G401.6 (cell line): ENCODE data around the gene KNSTRN.

Experiments
- FAIRE-seq: peaks from 2 replicates; lab custom pipeline; 2012; peaks lifted over from hg19 to GRCh38; lab: Jason Lieb, UNC

KNSTRN gene

DNA sequence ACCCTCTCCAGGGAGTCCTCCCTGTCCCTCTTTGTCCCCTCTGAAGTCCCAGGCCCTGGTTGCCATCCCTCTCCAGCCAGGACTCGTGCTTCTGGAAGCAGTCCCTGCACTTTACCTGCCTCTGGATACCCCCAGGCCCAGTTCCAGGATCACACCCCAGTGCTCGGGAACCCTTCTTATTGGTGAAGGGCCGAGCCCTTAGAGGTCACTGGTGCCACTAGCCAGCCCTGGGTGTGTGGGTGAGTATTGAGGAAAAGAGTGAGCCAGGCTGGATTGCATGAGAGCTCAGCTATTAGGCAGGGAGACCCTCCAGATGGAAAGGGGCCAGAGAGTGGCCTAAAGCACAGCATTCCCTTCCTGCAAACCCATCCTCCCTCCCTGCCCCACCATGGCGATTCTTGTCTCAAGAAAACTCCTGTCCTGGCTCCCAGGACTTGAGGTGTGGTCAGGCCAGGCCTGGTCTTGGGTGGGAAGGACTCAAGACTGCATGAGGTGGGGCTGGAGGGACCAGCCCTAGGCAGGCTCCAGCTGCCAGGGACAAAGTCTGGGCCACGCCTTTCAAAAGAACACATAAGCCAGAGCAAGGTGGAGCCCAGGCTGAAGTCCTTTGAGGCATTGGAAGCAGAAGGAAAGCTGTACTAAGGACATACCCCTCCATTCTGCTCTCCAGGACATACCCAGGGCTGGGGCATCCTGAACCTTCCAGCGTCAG lies 36.5 kb upstream of the KNSTRN start:
- FAIRE-seq = no peak

DNA sequence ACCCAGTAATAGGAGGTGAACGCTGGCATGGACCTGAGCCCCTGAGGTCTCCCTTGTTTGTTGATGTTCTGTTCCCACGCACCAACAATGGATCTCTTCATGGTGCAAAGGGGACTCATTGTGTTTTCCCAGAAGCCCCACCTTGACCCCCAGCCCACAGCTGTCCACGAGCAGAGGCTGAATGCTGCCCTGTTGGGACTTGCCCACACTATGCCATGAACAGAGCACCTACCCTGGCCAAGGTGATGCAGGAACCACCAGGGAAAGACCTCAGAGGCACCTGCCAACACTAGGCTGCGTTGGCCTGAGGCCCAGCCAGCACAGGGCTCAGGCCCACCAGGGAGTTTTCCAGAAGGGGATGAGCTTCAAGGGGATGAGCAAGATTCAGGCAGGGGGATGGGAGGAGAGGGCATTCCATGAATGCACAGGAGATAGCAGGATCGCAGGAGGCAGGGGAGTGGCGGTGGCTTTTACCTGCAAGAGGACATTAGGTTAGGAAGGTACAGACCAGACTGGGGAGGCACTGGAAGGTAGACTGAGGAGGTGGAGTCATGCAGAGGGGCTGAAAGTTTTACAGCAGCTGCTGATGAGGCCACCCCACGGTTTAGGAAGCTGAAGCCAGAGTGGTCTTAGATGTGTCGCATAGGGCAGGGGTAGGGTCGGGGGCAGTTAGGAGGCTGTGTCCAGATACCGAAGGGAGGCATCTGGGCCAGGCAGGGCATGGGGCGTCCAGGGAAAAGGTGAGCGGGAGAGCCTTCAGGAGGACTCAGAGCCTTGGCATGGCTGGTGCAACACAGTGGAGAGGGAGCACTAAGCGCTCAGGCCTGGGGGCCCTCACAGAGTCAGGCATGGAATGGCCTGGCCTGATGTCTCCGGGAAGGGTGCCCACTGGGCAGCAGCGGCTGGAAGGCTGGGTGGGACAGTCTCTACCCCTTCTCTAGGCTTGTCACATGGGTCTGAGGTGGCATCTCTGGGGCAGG lies 35.7 kb upstream of the KNSTRN start:
- no peak for FAIRE-seq

- FAIRE-seq = no peak
These were observed 34.7 kb upstream of the KNSTRN start for GRCh38 chr15:40347559-40348473.

DNA sequence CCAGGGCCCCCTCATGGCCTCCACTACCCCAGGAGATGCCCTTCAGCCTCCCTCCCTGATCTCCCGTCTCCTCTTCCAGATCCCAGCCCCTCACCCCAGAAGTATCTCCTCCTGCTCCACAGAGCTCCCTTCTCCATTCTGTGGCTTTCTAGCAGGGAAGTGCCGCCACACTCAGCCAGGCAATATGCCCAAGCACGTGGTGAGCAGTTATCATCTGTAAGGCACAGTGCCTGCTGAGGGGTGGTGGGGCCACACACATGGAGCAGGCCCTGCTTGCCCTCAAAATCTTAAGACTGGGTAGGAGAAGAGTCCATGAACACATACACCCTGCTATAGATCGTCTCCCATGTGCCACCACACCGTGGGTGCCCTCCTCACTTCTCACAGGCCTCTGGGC lies 34.0 kb upstream of the KNSTRN start:
- no peak for FAIRE-seq

GRCh38 chr15:40349163-40349562 lies 33.4 kb upstream of the KNSTRN start:
- FAIRE-seq = no peak

DNA sequence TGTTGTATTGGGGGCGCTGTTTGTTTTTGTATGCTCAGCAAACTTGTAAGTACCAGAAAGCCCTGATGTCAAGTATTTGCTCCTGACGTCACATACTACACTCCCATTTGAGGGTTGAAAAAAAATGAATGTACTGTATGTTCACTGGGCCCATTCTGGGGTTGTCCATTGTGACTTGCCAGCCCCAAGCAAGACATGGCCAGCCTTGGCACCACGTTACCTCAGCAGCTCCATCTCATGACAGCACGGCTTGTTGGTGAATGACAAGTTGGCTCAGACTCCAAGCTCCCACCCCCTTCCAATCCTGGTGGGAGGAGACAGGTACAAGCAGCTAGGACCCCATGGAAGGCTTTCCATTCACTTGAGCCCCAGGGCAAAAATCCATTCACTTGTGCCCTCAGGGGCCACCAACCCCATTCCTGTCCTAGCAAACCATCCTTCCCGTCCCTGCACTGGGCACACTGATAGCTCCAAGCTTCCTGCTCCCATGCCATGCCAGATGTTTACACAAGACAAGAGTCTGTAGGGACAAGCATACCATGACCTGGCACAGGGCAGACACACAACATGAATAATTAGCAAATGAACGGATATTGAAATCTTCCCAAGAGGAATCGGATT lies 30.1 kb upstream of the KNSTRN start:
- no peak for FAIRE-seq

- FAIRE-seq = no peak
These were observed 28.8 kb upstream of the KNSTRN start for GRCh38 chr15:40353697-40354096.

DNA sequence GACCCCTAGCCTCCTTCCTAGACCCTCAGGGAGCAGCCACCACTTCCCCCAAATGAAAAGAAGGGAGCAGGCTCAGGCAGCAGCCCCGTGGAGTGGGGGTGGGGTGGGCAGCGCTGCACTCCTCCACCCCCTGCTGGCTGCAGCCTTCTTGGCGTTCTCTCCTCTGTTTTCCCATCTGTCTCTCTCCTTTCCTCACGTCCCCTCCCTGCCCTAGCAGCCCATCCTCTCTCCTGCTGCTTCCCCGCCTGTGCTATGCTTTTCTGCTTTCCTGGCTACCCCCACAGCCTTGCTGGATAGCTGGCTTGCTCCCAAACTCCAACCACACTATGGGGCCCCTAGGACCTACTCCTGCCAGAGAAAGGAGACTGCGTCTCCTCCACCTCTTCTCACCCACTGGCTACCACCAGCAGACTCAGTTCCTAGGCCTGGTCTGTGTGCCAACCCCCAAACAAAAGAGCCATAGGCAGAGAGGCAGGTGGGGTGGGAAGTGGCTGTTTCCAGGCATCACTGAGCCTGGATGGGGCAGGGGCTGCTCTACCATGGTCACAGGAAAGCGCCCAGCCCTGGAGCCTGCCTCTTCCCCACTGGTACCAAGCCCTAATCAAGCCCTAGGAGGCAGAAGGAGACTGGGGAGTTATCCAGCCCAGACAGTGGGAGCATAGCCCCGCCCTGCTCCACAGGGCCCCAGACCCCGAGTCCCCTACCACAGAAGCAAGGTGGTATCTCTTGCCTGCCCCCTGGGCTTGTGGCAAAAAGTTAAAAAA lies 27.9 kb upstream of the KNSTRN start:
- FAIRE-seq = no peak

GRCh38 chr15:40355976-40356585 lies 26.4 kb upstream of the KNSTRN start:
- FAIRE-seq = no peak

DNA sequence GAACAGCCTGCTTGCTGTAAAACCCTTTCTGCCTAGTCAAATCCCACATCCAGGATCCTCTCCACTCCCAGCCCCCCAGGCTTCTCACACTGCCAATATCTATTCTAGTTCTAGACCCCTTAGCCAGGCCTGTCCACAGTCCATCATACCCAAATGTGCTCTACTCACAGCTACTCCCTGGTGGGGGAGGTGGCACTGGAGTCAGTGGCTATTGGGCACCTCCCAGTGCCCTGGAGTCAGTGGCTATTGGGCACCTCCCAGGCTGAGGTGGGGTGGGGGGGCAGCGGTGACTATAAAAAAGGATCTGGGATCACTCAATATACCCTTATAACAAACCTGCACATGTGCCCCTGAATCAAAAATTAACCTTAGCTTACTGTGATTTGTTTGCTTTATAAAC lies 25.3 kb upstream of the KNSTRN start:
- FAIRE-seq = no peak

GRCh38 chr15:40357723-40358470 lies 24.6 kb upstream of the KNSTRN start, which contains the start of gene DISP2:
TSS of gene DISP2 (plus strand) at chr15:40358219. CDS start at chr15:40358322, 103 bp downstream.
- FAIRE-seq = no peak

- FAIRE-seq = no peak
These were observed 23.8 kb upstream of the KNSTRN start for GRCh38 chr15:40358471-40359353.

- no peak for FAIRE-seq
These were observed 22.5 kb upstream of the KNSTRN start for GRCh38 chr15:40360015-40360414.

DNA sequence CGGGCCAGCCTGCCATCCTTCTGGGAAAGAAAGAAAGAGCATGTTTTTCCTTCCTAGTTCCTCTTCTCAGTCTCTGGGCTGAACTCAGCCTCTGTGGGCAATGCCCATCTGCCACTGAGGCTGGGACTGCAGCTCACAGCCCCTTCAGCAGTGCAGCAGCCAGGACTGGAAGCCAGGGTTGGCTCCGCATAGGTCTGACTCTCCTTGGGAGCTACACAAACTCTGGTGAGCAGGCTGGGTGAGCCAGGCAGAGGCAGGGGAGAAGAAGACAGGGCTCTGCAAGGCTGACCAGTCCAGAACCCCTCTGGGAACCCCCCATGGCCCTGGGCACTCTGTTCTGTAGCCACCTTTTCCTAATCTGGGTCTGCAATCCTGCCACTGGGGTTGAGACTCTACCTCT lies 20.9 kb upstream of the KNSTRN start:
- FAIRE-seq = no peak

DNA sequence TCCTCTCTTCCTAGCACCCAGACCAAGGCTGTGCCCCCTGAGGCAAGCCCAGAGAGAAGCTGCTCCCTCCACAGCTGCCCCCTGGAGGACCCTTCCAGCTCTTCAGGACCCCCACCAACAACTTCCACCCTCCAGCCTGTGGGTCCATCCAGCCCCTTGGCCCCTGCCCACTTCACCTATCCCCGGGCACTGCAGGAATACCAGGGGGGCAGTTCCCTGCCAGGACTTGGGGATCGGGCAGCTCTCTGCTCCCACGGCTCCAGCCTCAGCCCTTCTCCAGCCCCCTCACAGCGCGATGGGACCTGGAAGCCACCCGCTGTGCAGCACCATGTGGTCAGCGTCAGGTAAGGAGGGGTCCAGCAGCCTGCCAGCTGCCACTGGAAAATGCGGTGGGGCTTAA lies 18.9 kb upstream of the KNSTRN start:
- FAIRE-seq = no peak

DNA sequence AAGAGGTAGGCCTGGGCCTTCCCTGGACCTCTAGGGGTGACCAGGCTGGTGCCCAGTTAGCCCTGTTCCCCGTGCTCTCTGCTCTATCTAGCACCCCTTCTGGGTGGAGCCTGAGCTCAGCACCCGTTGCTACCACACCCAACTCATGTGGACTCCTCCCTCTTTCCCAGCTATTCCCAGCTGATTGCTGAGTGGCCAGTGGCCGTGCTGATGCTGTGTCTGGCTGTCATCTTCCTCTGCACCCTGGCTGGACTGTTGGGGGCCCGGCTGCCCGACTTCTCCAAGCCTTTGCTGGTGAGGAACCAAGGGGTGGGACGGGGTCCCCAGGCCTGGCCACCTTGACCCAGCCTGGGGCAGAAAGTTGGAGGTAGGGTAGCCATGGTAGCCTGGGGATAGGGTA lies 18.3 kb upstream of the KNSTRN start:
- FAIRE-seq = no peak

DNA sequence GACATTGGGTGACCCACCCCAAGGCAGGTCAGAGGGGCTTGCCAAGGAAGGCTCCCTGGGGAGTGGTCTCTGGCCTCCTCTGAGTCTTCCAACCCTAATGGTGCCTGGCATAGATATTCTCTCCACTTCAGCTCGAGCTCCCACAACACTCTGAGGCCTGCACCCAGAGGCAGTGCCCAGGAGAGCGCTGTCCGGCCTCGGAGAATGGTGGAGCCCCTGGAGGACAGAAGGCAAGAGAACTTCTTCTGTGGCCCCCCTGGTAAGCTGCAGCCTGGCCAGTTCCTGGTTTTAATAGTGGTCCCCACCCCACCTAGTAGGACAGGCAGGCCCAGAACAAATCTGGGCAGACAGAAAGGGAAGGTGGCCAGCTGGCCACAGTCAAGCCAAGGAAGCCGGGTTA lies 17.5 kb upstream of the KNSTRN start:
- FAIRE-seq = no peak

DNA sequence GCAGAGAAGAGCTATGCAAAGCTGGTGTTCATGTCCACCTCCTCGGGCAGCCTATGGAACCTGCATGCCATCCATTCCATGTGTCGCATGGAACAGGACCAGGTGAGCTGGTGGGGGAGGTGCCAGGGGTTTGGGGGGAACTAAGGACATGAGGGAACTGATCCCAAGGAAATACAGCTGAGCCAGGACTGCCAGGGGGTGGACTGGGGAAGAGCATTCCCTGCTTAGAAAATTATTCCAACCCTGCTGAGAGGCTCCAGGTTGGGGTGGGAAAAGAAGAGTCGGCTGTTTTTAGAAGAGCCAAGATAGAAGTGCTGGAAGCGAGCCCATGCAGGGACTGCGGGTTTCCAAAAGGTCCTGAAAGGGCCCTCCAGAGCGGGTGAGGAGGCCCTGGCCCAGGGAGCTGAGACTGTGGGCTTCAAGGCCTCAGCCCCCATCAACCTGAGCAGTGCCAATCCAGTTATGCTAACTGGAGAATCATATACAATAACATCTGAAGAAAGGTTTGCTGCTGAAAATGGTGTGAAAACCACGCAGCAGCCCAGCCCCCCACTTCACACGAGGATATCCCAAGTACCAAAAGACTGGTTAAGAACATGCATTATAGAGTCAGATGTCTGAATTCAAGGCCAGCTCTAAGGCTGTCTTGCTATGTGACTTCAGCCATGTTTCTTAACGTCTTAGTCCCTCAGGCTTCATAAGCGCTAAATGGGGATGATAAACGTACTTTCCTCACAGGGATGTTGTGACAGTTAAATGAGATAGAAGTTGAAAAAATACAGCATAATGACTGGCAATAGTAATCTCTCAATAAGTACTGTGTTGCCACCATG lies 16.7 kb upstream of the KNSTRN start:
- no peak for FAIRE-seq
